ENCODE data around the gene SLC25A21.
"Not testable (repeated sequence)": the region's sequence is repeated elsewhere in the genome, so short reads cannot be mapped to it uniquely, and the experiment has no call there.

The SLC25A21 gene

GRCh38 chr14:36863271-36863670 is 309.1 kb downstream of the SLC25A21 start:
- DNase-seq (ENCODE audit: low spot score), result no peak

- DNase-seq (ENCODE audit: low spot score), result not testable (repeated sequence)
Measured at GRCh38 chr14:36862237-36862636, 310.2 kb downstream of the SLC25A21 start.

GRCh38 chr14:36860831-36861230 is 311.6 kb downstream of the SLC25A21 start:
- DNase-seq (ENCODE audit: low spot score), result no peak

- DNase-seq (ENCODE audit: low spot score), result no peak
Measured at GRCh38 chr14:36859119-36859518, 313.3 kb downstream of the SLC25A21 start.

- no peak for DNase-seq (ENCODE audit: low spot score)
Measured at GRCh38 chr14:36857842-36858445, 314.5 kb downstream of the SLC25A21 start.

GRCh38 chr14:36857136-36857535 is 315.3 kb downstream of the SLC25A21 start:
- no peak for DNase-seq (ENCODE audit: low spot score)

- no peak for DNase-seq (ENCODE audit: low spot score)
Measured at GRCh38 chr14:36856095-36856878, 316.1 kb downstream of the SLC25A21 start.

GRCh38 chr14:36855396-36855795 is 317.0 kb downstream of the SLC25A21 start:
- no peak for DNase-seq (ENCODE audit: low spot score)

- DNase-seq (ENCODE audit: low spot score), result no peak
Measured at GRCh38 chr14:36852981-36853691, 319.3 kb downstream of the SLC25A21 start.

- DNase-seq (ENCODE audit: low spot score), result no peak
Measured at GRCh38 chr14:36848213-36848612, 324.2 kb downstream of the SLC25A21 start.

GRCh38 chr14:36847366-36847765 is 325.0 kb downstream of the SLC25A21 start:
- DNase-seq (ENCODE audit: low spot score), result no peak

GRCh38 chr14:36845356-36846012 is 326.9 kb downstream of the SLC25A21 start:
- no peak for DNase-seq (ENCODE audit: low spot score)

GRCh38 chr14:36844443-36845195 is 327.8 kb downstream of the SLC25A21 start:
- no peak for DNase-seq (ENCODE audit: low spot score)

GRCh38 chr14:36843410-36843809 is 329.0 kb downstream of the SLC25A21 start:
- DNase-seq (ENCODE audit: low spot score), result no peak

- no peak for DNase-seq (ENCODE audit: low spot score)
Measured at GRCh38 chr14:36835128-36835527, 337.3 kb downstream of the SLC25A21 start.

- no peak for DNase-seq (ENCODE audit: low spot score)
Measured at GRCh38 chr14:36834293-36834692, 338.1 kb downstream of the SLC25A21 start.

GRCh38 chr14:36829547-36829946 is 342.9 kb downstream of the SLC25A21 start:
- DNase-seq (ENCODE audit: low spot score), result no peak

GRCh38 chr14:36827861-36828260 is 344.5 kb downstream of the SLC25A21 start:
- no peak for DNase-seq (ENCODE audit: low spot score)

- DNase-seq (ENCODE audit: low spot score), result no peak
Measured at GRCh38 chr14:36826614-36827013, 345.8 kb downstream of the SLC25A21 start.

GRCh38 chr14:36824854-36825253 is 347.6 kb downstream of the SLC25A21 start:
- no peak for DNase-seq (ENCODE audit: low spot score)

GRCh38 chr14:36823651-36824050 is 348.8 kb downstream of the SLC25A21 start:
- no peak for DNase-seq (ENCODE audit: low spot score)

- DNase-seq (ENCODE audit: low spot score), result no peak
Measured at GRCh38 chr14:36822685-36823084, 349.7 kb downstream of the SLC25A21 start.

All from activated CD4-positive, alpha-beta T cell treated with anti-CD3 and anti-CD28 coated beads, Interleukin-2, Interleukin-4, amounts not matched to agents 100 ng/mL and 50 ng/mL, durations not matched to agents 16 hours and 8 hours (primary cell).